A549 (cell line): ENCODE measurements around the gene PCDHA1.

Experiments
- BCL3 ChIP-seq: fragments of >200 bp; sonication (Bioruptor Twin); formaldehyde crosslinking; IDR thresholded peaks from 3 replicates; pipeline ENCODE4 v1.6.1; 2016
- CEBPB ChIP-seq, 2 experiments: fragments of >200 bp in 1 of 2; sonication (Bioruptor Twin) in 1 of 2; formaldehyde crosslinking in 1 of 2; IDR thresholded peaks; 2 replicates each; pipeline ENCODE4 v1.6.1; 2012 to 2016
- CTCF ChIP-seq: fragments of >200 bp; sonication (Bioruptor Twin); formaldehyde crosslinking; IDR thresholded peaks from 3 replicates; pipeline ENCODE4 v1.5.1; 2016
- E2F6 ChIP-seq: IDR thresholded peaks from 2 replicates; pipeline ENCODE4 v1.6.1; 2012; ENCODE audit warnings: low read depth, borderline replicate concordance
- EP300 ChIP-seq, 2 experiments: fragments of >200 bp; sonication (Bioruptor Twin); formaldehyde crosslinking; IDR thresholded peaks; 2 replicates in 1 of 2; 3 replicates in 1 of 2; pipeline ENCODE4 v1.6.1; 2016 to 2017
- HOXB5 ChIP-seq: fragments of 250-450 bp; sonication (Bioruptor Pico); IDR thresholded peaks from 2 replicates; pipeline ENCODE4 v1.5.0; 2020; ENCODE audit warnings: mild to moderate bottlenecking, moderate library complexity
- MAX ChIP-seq: IDR thresholded peaks from 2 replicates; pipeline ENCODE4 v1.6.1; 2012
- POLR2A ChIP-seq: IDR thresholded peaks from 2 replicates; pipeline ENCODE4 v1.6.1; 2012; ENCODE audit warnings: mild to moderate bottlenecking, low read length
- POLR2AphosphoS2 ChIP-seq: conservative IDR thresholded peaks from 2 replicates; pipeline ENCODE4 v1.6.1; 2012; ENCODE audit warnings: low read length, improper control_type of control experiment, inconsistent platforms
- RAD21 ChIP-seq, 2 experiments: fragments of >200 bp in 1 of 2; sonication (Bioruptor Twin) in 1 of 2; formaldehyde crosslinking in 1 of 2; IDR thresholded peaks in 1 of 2; conservative IDR thresholded peaks in 1 of 2; 2 replicates in 1 of 2; 3 replicates in 1 of 2; pipeline ENCODE4 v1.6.1; 2012 to 2018; ENCODE audit warnings: inconsistent platforms in 1 of 2
- REST ChIP-seq: fragments of 200-600 bp; sonication (generic); IDR thresholded peaks from 2 replicates; pipeline ENCODE4 v1.6.1; 2016; ENCODE audit warnings: antibody characterized with exemption, mild to moderate bottlenecking, moderate library complexity
- SREBF2 ChIP-seq: fragments of 450-650 bp; IDR thresholded peaks from 2 replicates; pipeline ENCODE4 v1.6.1; 2014; ENCODE audit warnings: mild to moderate bottlenecking, moderate library complexity

- TF ChIP-seq CTCF (no peak), POLR2A (no peak), REST (no peak), HOXB5 (CRISPR knock-in tag) (no peak), BCL3 (no peak), POLR2AphosphoS2 (no peak), E2F6 (no peak), MAX (no peak), EP300 (IDR thresholded peaks at IDR 0.05) (no peak), CEBPB (IDR thresholded peaks at IDR 0.05) (no peak), SREBF2 (no peak), RAD21 (conservative IDR thresholded peaks at IDR 0.05 in 1 of 2, IDR thresholded peaks at IDR 0.05 in 1 of 2) (no peak)
Measured at GRCh38 chr5:140953234-140953633, 167.3 kb downstream of the PCDHA1 start.
